ENCODE data around the gene IL3. TPM values are rescaled to one million over a fixed set of nuclear protein-coding genes. Genes with fewer than 3 reads are reported as not detected.

The IL3 gene
- total RNA-seq, 1 experiment from 2014 or later: not detected

GRCh38 chr5:132024117-132024435, 36.4 kb upstream of the IL3 start:
- intact Hi-C loops (cut with micrococcal nuclease; ENCODE audit: unreplicated experiment): no loop called here
- Mint-ChIP-seq H3K4me1 (ENCODE audit: low read depth, unreplicated experiment) (no peaks in the 10 kb centered on the region), H3K4me3 (ENCODE audit: unreplicated experiment) (no peak overlapping the region), H3K27ac (ENCODE audit: unreplicated experiment) (no peak overlapping the region), H3K27me3 (ENCODE audit: insufficient read depth, unreplicated experiment) (peaks cover 13% of the 10 kb centered on the region), H3K9me3 (ENCODE audit: unreplicated experiment) (no peaks in the 10 kb centered on the region), H3K36me3 (ENCODE audit: insufficient read depth, unreplicated experiment) (no peaks in the 10 kb centered on the region)
- Histone ChIP-seq H3K4me3 (ENCODE audit: low read depth, low read length) (no peak overlapping the region), H3K36me3 (ENCODE audit: control insufficient read depth, insufficient read depth, low read length) (no peaks in the 10 kb centered on the region), H3K4me1 (no peaks in the 10 kb centered on the region), H3K27me3 (replicated peaks; ENCODE audit: control insufficient read depth, insufficient read depth, low read length) (0 out of 2 replicates have a peak, but pooled peaks cover 2% of the 10 kb centered on the region), H3K9me3 (no peaks in the 10 kb centered on the region)
- no peak for DNase-seq
- BruUV-seq (replicated peaks): no TSS peak
- TF ChIP-seq CTCF (IDR thresholded peaks at IDR 0.05; ENCODE audit: insufficient read depth in 1 of 2, low read depth in 1 of 2, low read length in 1 of 2, severe bottlenecking in 1 of 2, unreplicated experiment in 1 of 2): no peak
- CTCF ChIA-PET: no interaction called here
- POLR2A ChIA-PET: no interaction called here

- intact Hi-C loops (cut with micrococcal nuclease; ENCODE audit: unreplicated experiment): no loop called here
- no peaks in the 10 kb centered on the region for H3K36me3 Mint-ChIP-seq (ENCODE audit: insufficient read depth, unreplicated experiment)
- H3K4me3 ChIP-seq (ENCODE audit: low read depth, low read length): no peak overlapping the region
- no peaks in the 10 kb centered on the region for H3K4me1 Mint-ChIP-seq (ENCODE audit: low read depth, unreplicated experiment)
- ChIA-PET CTCF (interaction anchor here (0.5 kb wide), 1 partner anchor 492 kb away, joined by 10 read pairs; no protein-coding TSS in a partner anchor), POLR2A (no interaction called here)
- H3K27me3 ChIP-seq (replicated peaks; ENCODE audit: control insufficient read depth, insufficient read depth, low read length): no peaks in the 10 kb centered on the region
- H3K27ac Mint-ChIP-seq (ENCODE audit: unreplicated experiment): no peak overlapping the region
- no peaks in the 10 kb centered on the region for H3K4me1 ChIP-seq
- peaks cover 18% of the 10 kb centered on the region for H3K27me3 Mint-ChIP-seq (ENCODE audit: insufficient read depth, unreplicated experiment)
- BruUV-seq (replicated peaks): no TSS peak
- H3K4me3 Mint-ChIP-seq (ENCODE audit: unreplicated experiment): no peak overlapping the region
- H3K36me3 ChIP-seq (ENCODE audit: control insufficient read depth, insufficient read depth, low read length): no peaks in the 10 kb centered on the region
- H3K9me3 ChIP-seq: no peaks in the 10 kb centered on the region
- H3K9me3 Mint-ChIP-seq (ENCODE audit: unreplicated experiment): no peaks in the 10 kb centered on the region
- TF ChIP-seq CTCF (IDR thresholded peaks at IDR 0.05; ENCODE audit: insufficient read depth in 1 of 2, low read depth in 1 of 2, low read length in 1 of 2, severe bottlenecking in 1 of 2, unreplicated experiment in 1 of 2): no peak
- DNase-seq: peak in 1 of 2 experiments; percentile 24
Measured at GRCh38 chr5:132024789-132025402, 35.6 kb upstream of the IL3 start.

- Histone ChIP-seq H3K9me3 (no peaks in the 10 kb centered on the region), H3K4me3 (ENCODE audit: low read depth, low read length) (no peak overlapping the region), H3K4me1 (no peaks in the 10 kb centered on the region), H3K27me3 (replicated peaks; ENCODE audit: control insufficient read depth, insufficient read depth, low read length) (no peaks in the 10 kb centered on the region), H3K36me3 (ENCODE audit: control insufficient read depth, insufficient read depth, low read length) (no peaks in the 10 kb centered on the region)
- no peaks in the 10 kb centered on the region for H3K4me1 Mint-ChIP-seq (ENCODE audit: low read depth, unreplicated experiment)
- peaks cover 23% of the 10 kb centered on the region for H3K27me3 Mint-ChIP-seq (ENCODE audit: insufficient read depth, unreplicated experiment)
- H3K9me3 Mint-ChIP-seq (ENCODE audit: unreplicated experiment): no peaks in the 10 kb centered on the region
- no peak for TF ChIP-seq CTCF (IDR thresholded peaks at IDR 0.05; ENCODE audit: insufficient read depth in 1 of 2, low read depth in 1 of 2, low read length in 1 of 2, severe bottlenecking in 1 of 2, unreplicated experiment in 1 of 2)
- H3K27ac Mint-ChIP-seq (ENCODE audit: unreplicated experiment): no peak overlapping the region
- no TSS peak for BruUV-seq (replicated peaks)
- ChIA-PET POLR2A (no interaction called here), CTCF (interaction anchor here (0.5 kb wide), 1 partner anchor 493 kb away, joined by 10 read pairs; no protein-coding TSS in a partner anchor)
- intact Hi-C loops (cut with micrococcal nuclease; ENCODE audit: unreplicated experiment): no loop called here
- H3K4me3 Mint-ChIP-seq (ENCODE audit: unreplicated experiment): no peak overlapping the region
- no peak for DNase-seq
- no peaks in the 10 kb centered on the region for H3K36me3 Mint-ChIP-seq (ENCODE audit: insufficient read depth, unreplicated experiment)
Measured at GRCh38 chr5:132025403-132025971, 35.0 kb upstream of the IL3 start.
